Measurements from ENCODE around the gene NPR3. TPM values are rescaled to one million over a fixed set of nuclear protein-coding genes. Genes with fewer than 3 reads are reported as not detected.

NPR3 gene
- total and polyA plus RNA-seq, 9 donors: 1.8 to 42.1 (median 5.8) TPM

DNA sequence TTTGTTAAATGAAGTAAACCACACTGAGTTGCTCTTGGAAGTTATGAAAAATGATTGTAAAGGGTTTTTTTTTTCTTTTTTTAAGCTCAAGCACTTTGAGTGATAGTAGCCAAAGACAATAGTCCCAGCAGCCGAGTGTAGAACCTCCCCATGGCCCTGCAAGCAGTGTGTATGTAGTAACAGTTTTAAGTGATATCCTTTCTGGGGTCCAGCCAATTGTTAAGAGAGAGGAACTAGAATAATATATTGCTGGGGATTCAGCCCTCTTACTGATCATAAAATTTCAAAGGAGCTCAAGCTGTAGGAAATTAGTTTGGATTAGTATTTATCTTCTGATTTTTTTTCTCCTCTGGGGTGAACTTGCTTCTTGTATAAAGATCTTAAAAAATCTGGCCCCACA, 43.2 kb downstream of the NPR3 start:
- Histone ChIP-seq H3K4me3 (no peak overlapping the region), H3K4me1 (ENCODE audit: insufficient read depth) (no peaks in the 10 kb centered on the region), H3K9me3 (no peaks in the 10 kb centered on the region), H3K27me3 (no peaks in the 10 kb centered on the region), H3K27ac (no peak overlapping the region), H3K36me3 (no peaks in the 10 kb centered on the region)
- intact Hi-C loops (cut with DNase I): no loop called here
- WGBS, 3 donors: 30 to 48% (median 45%) methylated on average over 1 of the region's 1 CpG
- TF ChIP-seq POLR2A (IDR thresholded peaks at IDR 0.05): no peak
- no peak for DNase-seq

DNA sequence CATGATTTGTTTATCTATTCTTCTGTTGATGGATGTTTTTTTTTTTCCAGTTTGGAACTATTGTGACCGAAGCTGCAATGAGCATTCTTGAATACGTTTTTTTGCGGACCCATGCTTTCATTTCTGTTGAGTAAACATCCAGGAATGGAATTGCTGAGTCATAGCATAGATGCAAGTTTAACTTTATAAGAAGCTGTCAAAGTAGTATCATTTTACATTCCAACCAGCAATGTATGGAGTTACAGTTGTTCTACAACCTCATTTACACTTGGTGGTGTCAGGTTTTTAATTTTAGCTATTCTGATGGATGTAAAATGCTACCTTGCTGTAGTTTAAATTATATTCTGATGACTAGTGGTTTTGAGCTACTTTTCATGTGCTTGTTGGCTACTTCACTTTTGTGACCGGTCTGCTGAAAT, 49.0 kb downstream of the NPR3 start:
- Histone ChIP-seq H3K9me3 (no peaks in the 10 kb centered on the region), H3K4me3 (no peak overlapping the region), H3K27ac (no peak overlapping the region), H3K4me1 (ENCODE audit: insufficient read depth) (no peaks in the 10 kb centered on the region), H3K27me3 (no peaks in the 10 kb centered on the region), H3K36me3 (no peaks in the 10 kb centered on the region)
- WGBS, 3 donors: 63 to 71% (median 63%) methylated on average over 4 of the region's 4 CpGs
- intact Hi-C loops (cut with DNase I): no loop called here
- no peak for DNase-seq
- TF ChIP-seq POLR2A (IDR thresholded peaks at IDR 0.05) (no peak), EP300 (IDR thresholded peaks at IDR 0.05) (no peak)
- TF ChIP-seq, protein P1, sequence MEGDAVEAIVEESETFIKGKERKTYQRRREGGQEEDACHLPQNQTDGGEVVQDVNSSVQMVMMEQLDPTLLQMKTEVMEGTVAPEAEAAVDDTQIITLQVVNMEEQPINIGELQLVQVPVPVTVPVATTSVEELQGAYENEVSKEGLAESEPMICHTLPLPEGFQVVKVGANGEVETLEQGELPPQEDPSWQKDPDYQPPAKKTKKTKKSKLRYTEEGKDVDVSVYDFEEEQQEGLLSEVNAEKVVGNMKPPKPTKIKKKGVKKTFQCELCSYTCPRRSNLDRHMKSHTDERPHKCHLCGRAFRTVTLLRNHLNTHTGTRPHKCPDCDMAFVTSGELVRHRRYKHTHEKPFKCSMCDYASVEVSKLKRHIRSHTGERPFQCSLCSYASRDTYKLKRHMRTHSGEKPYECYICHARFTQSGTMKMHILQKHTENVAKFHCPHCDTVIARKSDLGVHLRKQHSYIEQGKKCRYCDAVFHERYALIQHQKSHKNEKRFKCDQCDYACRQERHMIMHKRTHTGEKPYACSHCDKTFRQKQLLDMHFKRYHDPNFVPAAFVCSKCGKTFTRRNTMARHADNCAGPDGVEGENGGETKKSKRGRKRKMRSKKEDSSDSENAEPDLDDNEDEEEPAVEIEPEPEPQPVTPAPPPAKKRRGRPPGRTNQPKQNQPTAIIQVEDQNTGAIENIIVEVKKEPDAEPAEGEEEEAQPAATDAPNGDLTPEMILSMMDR (IDR thresholded peaks at IDR 0.05): no peak

DNA sequence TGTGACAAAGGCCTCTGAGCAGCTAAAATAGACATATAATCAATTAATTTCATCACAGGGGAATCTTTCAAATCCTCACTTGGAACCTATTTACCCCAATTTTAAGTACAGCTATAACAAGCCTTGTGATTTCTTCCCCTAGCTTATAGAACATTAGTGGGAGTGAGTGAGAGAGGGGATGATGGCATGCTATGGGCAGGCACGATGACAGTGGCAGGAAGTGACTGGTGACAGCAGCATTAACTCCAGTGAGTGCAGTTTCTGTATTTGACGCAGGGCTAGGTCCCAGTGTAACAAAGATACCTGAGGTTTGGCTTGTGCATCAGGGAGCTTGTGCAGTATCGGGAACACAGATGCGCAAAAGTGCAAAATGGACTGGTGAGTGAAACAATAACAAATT, 54.1 kb downstream of the NPR3 start:
- TF ChIP-seq POLR2A (IDR thresholded peaks at IDR 0.05): no peak
- no peak for TF ChIP-seq EP300 (IDR thresholded peaks at IDR 0.05)
- TF ChIP-seq, protein P1 (IDR thresholded peaks at IDR 0.05): no peak
- WGBS, 3 donors: 91 to 93% (median 91%) methylated on average over 4 of the region's 4 CpGs

DNA sequence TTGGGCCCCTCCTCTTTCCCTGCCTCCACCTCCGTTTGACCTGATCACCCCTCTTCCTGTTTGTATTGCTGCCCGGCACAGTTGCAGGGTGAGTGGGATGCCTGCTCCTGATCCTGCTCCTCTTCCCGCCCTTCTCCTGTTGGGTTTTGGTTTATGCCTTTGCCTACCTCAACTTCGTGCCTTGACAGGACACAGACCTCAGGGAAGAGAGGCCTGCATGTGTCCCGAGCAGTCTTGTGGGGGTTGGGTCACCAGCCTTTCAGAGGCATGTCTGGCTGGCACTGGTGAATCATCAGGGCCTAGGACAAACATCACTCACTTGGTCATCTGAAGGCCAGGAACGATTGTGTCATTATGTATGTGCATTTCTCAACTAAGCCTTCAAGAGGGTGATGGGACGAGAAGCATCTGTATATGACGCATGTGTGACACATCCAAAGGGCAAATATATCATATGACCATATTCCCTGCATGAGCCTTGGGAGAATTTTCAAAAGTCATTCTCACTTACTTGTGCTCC, 56.9 kb downstream of the NPR3 start:
- H3K27me3 ChIP-seq: no peaks in the 10 kb centered on the region
- intact Hi-C loops (cut with DNase I): no loop called here
- H3K9me3 ChIP-seq: no peaks in the 10 kb centered on the region
- H3K27ac ChIP-seq: no peak overlapping the region
- WGBS, 3 donors: 82 to 88% (median 84%) methylated on average over 8 of the region's 8 CpGs
- no peak overlapping the region for H3K4me3 ChIP-seq
- TF ChIP-seq EP300 (IDR thresholded peaks at IDR 0.05) (no peak), POLR2A (IDR thresholded peaks at IDR 0.05) (no peak)
- TF ChIP-seq, protein P1 (IDR thresholded peaks at IDR 0.05): no peak
- no peak for DNase-seq
- H3K4me1 ChIP-seq (ENCODE audit: insufficient read depth): no peaks in the 10 kb centered on the region
- H3K36me3 ChIP-seq: no peaks in the 10 kb centered on the region

More for the DNA sequence above, 54.1 kb downstream of the NPR3 start:
- Histone ChIP-seq H3K4me1 (ENCODE audit: insufficient read depth) (no peaks in the 10 kb centered on the region), H3K27ac (no peak overlapping the region), H3K27me3 (no peaks in the 10 kb centered on the region), H3K36me3 (no peaks in the 10 kb centered on the region), H3K4me3 (no peak overlapping the region), H3K9me3 (no peaks in the 10 kb centered on the region)
- no peak for DNase-seq
- intact Hi-C loops (cut with DNase I): no loop called here

- 88 to 95% (median 94%) methylated on average over 8 of the region's 8 CpGs for WGBS, 3 donors
- DNase-seq: no peak
- Histone ChIP-seq H3K4me3 (no peak overlapping the region), H3K27ac (no peak overlapping the region), H3K4me1 (ENCODE audit: insufficient read depth) (no peaks in the 10 kb centered on the region), H3K36me3 (no peaks in the 10 kb centered on the region), H3K9me3 (no peaks in the 10 kb centered on the region), H3K27me3 (no peaks in the 10 kb centered on the region)
- intact Hi-C loops (cut with DNase I): no loop called here
- TF ChIP-seq POLR2A (IDR thresholded peaks at IDR 0.05): no peak
- no peak for TF ChIP-seq EP300 (IDR thresholded peaks at IDR 0.05)
- TF ChIP-seq, protein P1 (IDR thresholded peaks at IDR 0.05): no peak
Observed at GRCh38 chr5:32769711-32770110, 58.6 kb downstream of the NPR3 start.

Data from ovary (tissue), 9 donors.